ENCODE data around the gene SLC16A3. TPM values are rescaled to one million over a fixed set of nuclear protein-coding genes. Genes with fewer than 3 reads are reported as not detected.
A peak's percentile ranks its signal among the peaks of the same experiment; 100 is the strongest.

SLC16A3 gene
- total and polyA plus RNA-seq, 10 of the 15 experiments (the other 5 are each of a cell fraction or from before 2014, with no cell fraction given) = 0.10 to 46.5 (median 8.0) TPM

DNA sequence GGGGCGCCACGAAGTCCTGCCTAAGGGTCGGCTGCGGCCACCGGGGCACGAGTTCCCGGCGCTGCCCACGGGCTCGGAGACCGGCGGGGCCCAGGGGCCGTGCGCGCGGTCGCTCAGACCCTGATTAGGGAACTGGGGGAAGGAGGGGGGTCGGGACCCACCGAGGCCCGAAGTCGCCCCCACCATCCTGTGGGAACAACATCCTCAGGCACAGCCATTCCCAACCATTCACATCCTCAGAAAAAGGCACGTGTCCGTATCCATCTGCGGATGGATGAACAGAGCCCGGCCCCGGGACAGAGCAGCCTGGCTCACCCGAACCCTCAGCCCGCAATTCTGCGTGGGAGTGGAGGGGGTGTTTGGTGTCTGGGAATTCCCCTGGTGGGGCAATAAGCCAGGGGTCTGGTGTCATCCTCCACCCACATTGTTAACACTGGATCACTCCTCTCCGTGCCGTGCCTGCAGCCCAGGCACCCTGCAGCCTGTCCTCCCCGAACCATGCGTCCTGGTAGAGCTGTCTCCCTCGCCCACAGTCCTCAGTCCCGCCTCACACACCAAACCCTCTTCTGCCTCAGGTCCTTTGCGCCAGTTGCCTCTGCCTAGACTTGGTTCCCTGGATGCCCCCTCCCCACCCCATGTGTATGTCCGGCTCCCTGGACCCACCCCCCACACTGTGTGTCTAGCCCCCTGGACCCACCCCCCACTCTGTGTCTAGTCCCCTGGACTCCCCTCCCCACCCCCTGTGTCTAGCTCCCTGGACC, 15.4 kb upstream of the SLC16A3 start (continued):
- TF ChIP-seq TCF7 (IDR thresholded peaks at IDR 0.05; ENCODE audit: borderline replicate concordance) (no peak), HDAC6 (IDR thresholded peaks at IDR 0.05; ENCODE audit: unreplicated experiment) (no peak), DPF2 (IDR thresholded peaks at IDR 0.05) (peak; percentile 28; the same call in 1 of the 2 replicates), GABPA (IDR thresholded peaks at IDR 0.05; ENCODE audit: low read depth) (no peak), BCL3 (IDR thresholded peaks at IDR 0.05; ENCODE audit: borderline replicate concordance, insufficient read depth, low read depth, low read length, poor library complexity, severe bottlenecking) (no peak), MXI1 (IDR thresholded peaks at IDR 0.05; ENCODE audit: low read depth, low read length) (no peak), IKZF2 (IDR thresholded peaks at IDR 0.05) (peak; percentile 54 to 66; a peak in 3 of 4 replicates), ZZZ3 (IDR thresholded peaks at IDR 0.05; ENCODE audit: control insufficient read depth, insufficient read length, low read depth) (no peak), EZH2 (IDR thresholded peaks at IDR 0.05; ENCODE audit: borderline replicate concordance, control insufficient read depth, low read depth, low read length) (no peak), NR2F1 (conservative IDR thresholded peaks at IDR 0.05) (no peak), RB1 (IDR thresholded peaks at IDR 0.05; ENCODE audit: borderline replicate concordance) (no peak), STAT1 (conservative IDR thresholded peaks at IDR 0.05) (no peak), ZNF622 (IDR thresholded peaks at IDR 0.05) (no peak), SRF (IDR thresholded peaks at IDR 0.05; ENCODE audit: low read depth in 2 of 2, low read length in 2 of 2) (no peak), CBFB (IDR thresholded peaks at IDR 0.05; ENCODE audit: low read depth) (no peak), WRNIP1 (IDR thresholded peaks at IDR 0.05; ENCODE audit: borderline replicate concordance, low read depth, low read length) (no peak), SMAD5 (IDR thresholded peaks at IDR 0.05; ENCODE audit: low read depth) (no peak), BCL11A (IDR thresholded peaks at IDR 0.05; ENCODE audit: low read depth, low read length) (no peak), CBX3 (IDR thresholded peaks at IDR 0.05; ENCODE audit: borderline replicate concordance, low read depth) (no peak), CTCF (IDR thresholded peaks at IDR 0.05 in 2 of 3, conservative IDR thresholded peaks at IDR 0.05 in 1 of 3; ENCODE audit: control insufficient read depth in 2 of 3, extremely low read depth in 1 of 3, insufficient read depth in 1 of 3, low read depth in 3 of 3, low read length in 3 of 3) (no peak)
- TF ChIP-seq, protein P1, sequence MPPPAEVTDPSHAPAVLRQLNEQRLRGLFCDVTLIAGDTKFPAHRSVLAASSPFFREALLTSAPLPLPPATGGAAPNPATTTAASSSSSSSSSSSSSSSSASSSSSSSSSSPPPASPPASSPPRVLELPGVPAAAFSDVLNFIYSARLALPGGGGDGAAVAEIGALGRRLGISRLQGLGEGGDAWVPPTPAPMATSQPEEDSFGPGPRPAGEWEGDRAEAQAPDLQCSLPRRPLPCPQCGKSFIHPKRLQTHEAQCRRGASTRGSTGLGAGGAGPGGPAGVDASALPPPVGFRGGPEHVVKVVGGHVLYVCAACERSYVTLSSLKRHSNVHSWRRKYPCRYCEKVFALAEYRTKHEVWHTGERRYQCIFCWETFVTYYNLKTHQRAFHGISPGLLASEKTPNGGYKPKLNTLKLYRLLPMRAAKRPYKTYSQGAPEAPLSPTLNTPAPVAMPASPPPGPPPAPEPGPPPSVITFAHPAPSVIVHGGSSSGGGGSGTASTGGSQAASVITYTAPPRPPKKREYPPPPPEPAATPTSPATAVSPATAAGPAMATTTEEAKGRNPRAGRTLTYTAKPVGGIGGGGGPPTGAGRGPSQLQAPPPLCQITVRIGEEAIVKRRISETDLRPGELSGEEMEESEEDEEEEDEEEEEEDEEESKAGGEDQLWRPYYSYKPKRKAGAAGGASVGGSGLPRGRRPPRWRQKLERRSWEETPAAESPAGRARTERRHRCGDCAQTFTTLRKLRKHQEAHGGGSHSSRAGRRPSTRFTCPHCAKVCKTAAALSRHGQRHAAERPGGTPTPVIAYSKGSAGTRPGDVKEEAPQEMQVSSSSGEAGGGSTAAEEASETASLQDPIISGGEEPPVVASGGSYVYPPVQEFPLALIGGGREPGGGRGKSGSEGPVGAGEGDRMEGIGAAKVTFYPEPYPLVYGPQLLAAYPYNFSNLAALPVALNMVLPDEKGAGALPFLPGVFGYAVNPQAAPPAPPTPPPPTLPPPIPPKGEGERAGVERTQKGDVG (CRISPR knock-in tag; IDR thresholded peaks at IDR 0.05) = no peak
- TF ChIP-seq, protein P2, sequence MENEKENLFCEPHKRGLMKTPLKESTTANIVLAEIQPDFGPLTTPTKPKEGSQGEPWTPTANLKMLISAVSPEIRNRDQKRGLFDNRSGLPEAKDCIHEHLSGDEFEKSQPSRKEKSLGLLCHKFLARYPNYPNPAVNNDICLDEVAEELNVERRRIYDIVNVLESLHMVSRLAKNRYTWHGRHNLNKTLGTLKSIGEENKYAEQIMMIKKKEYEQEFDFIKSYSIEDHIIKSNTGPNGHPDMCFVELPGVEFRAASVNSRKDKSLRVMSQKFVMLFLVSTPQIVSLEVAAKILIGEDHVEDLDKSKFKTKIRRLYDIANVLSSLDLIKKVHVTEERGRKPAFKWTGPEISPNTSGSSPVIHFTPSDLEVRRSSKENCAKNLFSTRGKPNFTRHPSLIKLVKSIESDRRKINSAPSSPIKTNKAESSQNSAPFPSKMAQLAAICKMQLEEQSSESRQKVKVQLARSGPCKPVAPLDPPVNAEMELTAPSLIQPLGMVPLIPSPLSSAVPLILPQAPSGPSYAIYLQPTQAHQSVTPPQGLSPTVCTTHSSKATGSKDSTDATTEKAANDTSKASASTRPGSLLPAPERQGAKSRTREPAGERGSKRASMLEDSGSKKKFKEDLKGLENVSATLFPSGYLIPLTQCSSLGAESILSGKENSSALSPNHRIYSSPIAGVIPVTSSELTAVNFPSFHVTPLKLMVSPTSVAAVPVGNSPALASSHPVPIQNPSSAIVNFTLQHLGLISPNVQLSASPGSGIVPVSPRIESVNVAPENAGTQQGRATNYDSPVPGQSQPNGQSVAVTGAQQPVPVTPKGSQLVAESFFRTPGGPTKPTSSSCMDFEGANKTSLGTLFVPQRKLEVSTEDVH (IDR thresholded peaks at IDR 0.05; ENCODE audit: low read depth, partially characterized antibody) = no peak
